HG03175 (cell line): Measurements from ENCODE around the gene POC1B.

Experiments used
- ATAC-seq: cut with Tn5 transposase; IDR thresholded peaks from one replicate; pipeline ENCODE4 v1.9.1; 2021; ENCODE audit warnings: mild to moderate bottlenecking, moderate library complexity; ENCODE audit not compliant: unreplicated experiment

Gene POC1B

GRCh38 chr12:89390802-89391673 is 134.8 kb downstream of the POC1B start:
- ATAC-seq, result no peak

- peak; percentile 83 for ATAC-seq
Observed at GRCh38 chr12:89389755-89390661, 135.8 kb downstream of the POC1B start.

GRCh38 chr12:89386138-89386537 is 139.7 kb downstream of the POC1B start:
- no peak for ATAC-seq

- no peak for ATAC-seq
Observed at GRCh38 chr12:89384807-89385206, 141.0 kb downstream of the POC1B start.

GRCh38 chr12:89384050-89384758 is 141.6 kb downstream of the POC1B start:
- no peak for ATAC-seq

GRCh38 chr12:89383235-89384049 is 142.4 kb downstream of the POC1B start:
- no peak for ATAC-seq

GRCh38 chr12:89382328-89382727 is 143.5 kb downstream of the POC1B start:
- no peak for ATAC-seq

- ATAC-seq, result no peak
Observed at GRCh38 chr12:89379839-89380467, 145.9 kb downstream of the POC1B start.

- no peak for ATAC-seq
Observed at GRCh38 chr12:89379148-89379838, 146.6 kb downstream of the POC1B start.

GRCh38 chr12:89376844-89377243 is 149.0 kb downstream of the POC1B start:
- ATAC-seq, result no peak

- no peak for ATAC-seq
Observed at GRCh38 chr12:89376202-89376529, 149.7 kb downstream of the POC1B start.

- no peak for ATAC-seq
Observed at GRCh38 chr12:89373763-89374572, 151.9 kb downstream of the POC1B start.

- no peak for ATAC-seq
Observed at GRCh38 chr12:89372584-89373370, 153.1 kb downstream of the POC1B start.

- ATAC-seq, result no peak
Observed at GRCh38 chr12:89370850-89371249, 155.0 kb downstream of the POC1B start.

- ATAC-seq, result no peak
Observed at GRCh38 chr12:89370421-89370831, 155.4 kb downstream of the POC1B start.
